Measurements from ENCODE around the gene LFNG. TPM values are rescaled to one million over a fixed set of nuclear protein-coding genes. Genes with fewer than 3 reads are reported as not detected.
A peak's percentile ranks its signal among the peaks of the same experiment; 100 is the strongest.

Gene LFNG
- total and polyA plus RNA-seq, 9 of the 15 experiments (the other 6 are each of a cell fraction or from before 2014, with no cell fraction given), result 0.03 to 0.89 (median 0.25) TPM; not detected in 1

DNA sequence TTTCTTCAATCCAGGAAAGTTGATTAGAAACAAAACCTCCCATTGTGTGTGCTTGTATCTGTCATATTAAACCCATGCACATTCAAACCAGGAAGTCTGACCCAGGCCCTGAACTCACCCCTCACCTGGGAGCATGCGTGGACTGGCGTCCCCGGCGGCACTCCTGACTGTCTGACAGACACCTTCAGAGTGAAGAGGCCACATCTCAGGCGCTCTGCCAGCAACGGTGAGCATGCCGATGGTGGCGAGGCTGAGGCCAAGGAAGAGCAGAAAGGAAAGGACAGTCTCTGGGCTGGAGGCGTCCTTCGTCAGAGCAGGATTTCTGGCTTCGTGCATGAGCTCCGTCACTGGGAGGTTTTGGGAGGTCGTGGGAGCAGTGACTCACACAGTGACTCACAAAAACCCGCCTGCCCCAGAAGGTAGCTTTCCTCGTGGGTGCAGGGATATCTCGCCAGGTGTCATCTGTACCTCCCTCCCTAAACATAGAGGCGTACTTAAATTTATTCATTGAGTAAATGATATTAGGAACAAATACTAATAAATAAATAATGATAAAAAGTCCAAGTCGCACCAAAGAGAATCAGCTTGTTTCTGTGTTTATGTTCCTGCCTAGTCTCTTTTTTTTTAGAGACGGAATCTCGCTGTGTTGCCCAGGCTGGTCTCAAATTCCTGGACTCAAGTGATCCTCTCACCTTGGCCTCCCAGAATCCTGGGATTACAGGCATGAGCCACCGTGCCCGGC is 52.7 kb downstream of the LFNG start (continued):
- TF ChIP-seq SMC3 (conservative IDR thresholded peaks at IDR 0.05; ENCODE audit: insufficient read depth, low read depth, low read length), result no peak
- TF ChIP-seq HDGF (IDR thresholded peaks at IDR 0.05), result no peak
- no peak for TF ChIP-seq PRPF4 (IDR thresholded peaks at IDR 0.05; ENCODE audit: insufficient read depth, low read depth, low read length, poor library complexity, severe bottlenecking)

DNA sequence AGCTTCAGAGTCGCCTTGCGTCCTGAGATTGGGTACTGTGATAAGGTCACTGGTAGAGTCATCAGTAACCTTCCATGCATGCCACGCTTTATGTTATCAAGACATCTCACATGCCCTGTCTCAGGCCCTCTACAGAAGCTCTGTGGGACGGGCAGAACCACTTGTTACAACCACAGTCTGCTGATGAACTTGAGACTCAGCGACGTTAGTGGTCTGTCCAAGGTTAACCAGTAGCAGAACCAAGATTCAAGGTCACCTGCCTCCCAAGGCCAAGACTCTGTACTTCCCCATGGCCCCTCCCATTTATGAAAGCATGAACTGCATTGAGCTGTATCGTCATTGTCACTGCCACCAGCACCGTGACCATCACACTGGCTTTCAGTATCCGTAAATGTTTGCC is 54.2 kb downstream of the LFNG start:
- in situ Hi-C loops (cut with MboI), result no loop called here
- H3K36me3 ChIP-seq (ENCODE audit: control insufficient read depth, insufficient read depth, low read length), result peaks cover 9% of the 10 kb centered on the region; the same call in 1 of the 3 replicates
- H2AFZ ChIP-seq (ENCODE audit: low read depth, low read length), result no peak overlapping the region
- ChIA-PET POLR2A (no interaction called here), CTCF (ENCODE audit: low intra/inter-chr PET ratio) (no interaction called here)
- no TSS peak for BruUV-seq (replicated peaks)
- H3K27me3 ChIP-seq (ENCODE audit: control insufficient read depth in 2 of 2, insufficient read depth in 2 of 2, low read length in 2 of 2), result no peaks in the 10 kb centered on the region
- no peaks in the 10 kb centered on the region for H3K9me3 ChIP-seq (replicated peaks; ENCODE audit: control insufficient read depth, insufficient read depth, low read depth, low read length)
- H3K9me1 ChIP-seq (ENCODE audit: control insufficient read depth, insufficient read depth, low read length), result no peaks in the 10 kb centered on the region
- ATAC-seq (no peak), DNase-seq (ENCODE audit: extremely low read depth in 1 of 4, low spot score in 3 of 4) (no peak), FAIRE-seq (peak; percentile 6)
- no peak overlapping the region for H3K9ac ChIP-seq (ENCODE audit: insufficient read depth in 1 of 2, low read depth in 2 of 2, low read length in 2 of 2)
- H3K4me1 ChIP-seq (replicated peaks in 1 of 2; ENCODE audit: control insufficient read depth in 2 of 2, insufficient read depth in 2 of 2, low read length in 2 of 2), result peaks cover 12 to 19% of the 10 kb centered on the region in 2 experiments; a peak in 4 of 5 replicates
- TF ChIP-seq MCM5 (IDR thresholded peaks at IDR 0.05; ENCODE audit: low read depth) (no peak), ESRRA (IDR thresholded peaks at IDR 0.05; ENCODE audit: borderline replicate concordance, low read depth) (peak; percentile 36; the same call in 1 of the 2 replicates)
- H4K20me1 ChIP-seq (replicated peaks; ENCODE audit: control insufficient read depth, insufficient read depth, low read length), result no peaks in the 10 kb centered on the region
- H3K27ac ChIP-seq (ENCODE audit: extremely low read depth, low read depth, low read length), result no peak overlapping the region
- WGBS (ENCODE audit: insufficient coverage, low coverage, missing lambda C conversion rate), result 72% methylated on average over 9 of the region's 9 CpGs
- intact Hi-C loops (cut with micrococcal nuclease), result no loop called here
- no peak overlapping the region for H3K4me3 ChIP-seq
- H3K79me2 ChIP-seq (ENCODE audit: control insufficient read depth, insufficient read depth, low read length), result no peaks in the 10 kb centered on the region
- no peak overlapping the region for H3K4me2 ChIP-seq (ENCODE audit: insufficient read depth, low read length)
